ENCODE measurements around the gene CDC34.

CDC34 gene

DNA sequence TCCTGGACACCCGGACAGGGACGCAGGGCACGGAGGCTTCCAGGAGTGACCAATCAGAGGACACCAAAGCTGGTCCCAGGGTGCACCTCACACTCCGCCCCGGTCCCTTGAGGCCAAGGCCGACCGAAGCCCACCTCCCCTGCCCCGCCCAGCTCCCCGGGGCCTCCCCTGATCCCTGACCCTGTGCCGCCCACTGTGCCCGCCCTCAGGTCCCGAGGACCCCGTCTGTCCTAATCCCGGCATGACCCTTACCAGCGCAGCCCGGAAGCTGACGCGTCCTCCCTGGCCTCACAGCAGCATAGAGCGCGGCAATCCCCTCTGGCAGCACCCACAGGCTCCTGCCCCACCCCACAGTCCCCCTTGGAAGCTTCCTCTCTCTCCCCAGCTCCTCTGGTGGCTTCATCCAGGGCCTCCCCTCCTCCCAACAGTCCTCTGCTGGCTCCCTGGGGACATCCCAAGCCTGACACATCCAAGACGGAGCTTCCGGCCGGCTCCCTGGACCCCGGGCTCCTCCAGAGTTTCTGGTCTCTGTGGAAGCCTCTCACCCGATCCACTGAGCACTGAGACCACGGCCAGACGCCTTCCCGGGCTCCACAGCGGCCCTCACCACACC, 7.4 kb upstream of the CDC34 start:
- DNase-seq, result no peak

DNA sequence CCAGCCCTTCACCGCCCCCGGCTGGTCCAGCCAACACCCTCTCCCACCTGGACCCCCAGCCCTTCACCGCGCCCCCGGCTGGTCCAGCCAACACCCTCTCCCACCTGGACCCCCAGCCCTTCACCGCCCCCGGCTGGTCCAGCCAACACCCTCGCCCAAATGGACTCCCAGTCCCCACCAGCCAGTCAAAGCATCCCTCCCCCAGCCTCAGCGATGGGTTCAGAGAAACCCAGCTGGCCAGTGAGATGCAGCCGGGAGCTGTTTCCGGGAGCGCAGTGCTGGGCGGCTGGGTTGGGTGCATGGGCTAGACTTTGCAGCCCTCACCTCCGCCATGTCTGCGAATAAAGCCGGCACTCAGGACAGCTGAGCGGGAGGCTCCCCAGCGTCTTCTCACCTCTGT, 6.5 kb upstream of the CDC34 start:
- DNase-seq, result no peak

DNA sequence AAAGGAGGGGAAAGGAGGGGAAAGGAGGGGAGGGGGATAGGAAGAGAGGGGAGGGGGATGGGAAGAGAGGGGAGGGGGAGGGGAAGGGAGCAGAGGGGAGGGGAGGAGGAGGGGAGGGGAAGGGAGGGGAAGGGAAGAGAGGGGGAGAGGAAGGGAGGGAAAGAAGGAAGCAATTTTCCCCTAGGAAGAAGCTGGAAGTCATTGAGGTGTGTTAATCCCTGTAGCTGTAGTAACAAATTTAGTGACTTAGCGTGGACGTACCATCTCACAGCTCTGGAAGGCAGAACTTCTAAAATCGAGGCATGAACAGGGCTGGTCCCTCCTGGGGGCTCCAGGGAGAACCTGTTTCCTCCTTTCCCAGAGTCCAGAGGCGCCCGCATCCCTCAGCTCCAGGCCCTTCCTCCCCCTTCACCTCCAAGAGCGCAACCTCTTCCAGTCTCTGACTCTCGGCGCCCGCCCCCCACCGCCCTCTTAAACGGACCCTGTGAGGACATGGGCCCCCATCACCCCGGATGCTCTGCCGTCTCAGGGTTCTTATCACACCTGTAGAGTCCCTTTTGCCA, 5.6 kb upstream of the CDC34 start:
- no peak for DNase-seq

DNA sequence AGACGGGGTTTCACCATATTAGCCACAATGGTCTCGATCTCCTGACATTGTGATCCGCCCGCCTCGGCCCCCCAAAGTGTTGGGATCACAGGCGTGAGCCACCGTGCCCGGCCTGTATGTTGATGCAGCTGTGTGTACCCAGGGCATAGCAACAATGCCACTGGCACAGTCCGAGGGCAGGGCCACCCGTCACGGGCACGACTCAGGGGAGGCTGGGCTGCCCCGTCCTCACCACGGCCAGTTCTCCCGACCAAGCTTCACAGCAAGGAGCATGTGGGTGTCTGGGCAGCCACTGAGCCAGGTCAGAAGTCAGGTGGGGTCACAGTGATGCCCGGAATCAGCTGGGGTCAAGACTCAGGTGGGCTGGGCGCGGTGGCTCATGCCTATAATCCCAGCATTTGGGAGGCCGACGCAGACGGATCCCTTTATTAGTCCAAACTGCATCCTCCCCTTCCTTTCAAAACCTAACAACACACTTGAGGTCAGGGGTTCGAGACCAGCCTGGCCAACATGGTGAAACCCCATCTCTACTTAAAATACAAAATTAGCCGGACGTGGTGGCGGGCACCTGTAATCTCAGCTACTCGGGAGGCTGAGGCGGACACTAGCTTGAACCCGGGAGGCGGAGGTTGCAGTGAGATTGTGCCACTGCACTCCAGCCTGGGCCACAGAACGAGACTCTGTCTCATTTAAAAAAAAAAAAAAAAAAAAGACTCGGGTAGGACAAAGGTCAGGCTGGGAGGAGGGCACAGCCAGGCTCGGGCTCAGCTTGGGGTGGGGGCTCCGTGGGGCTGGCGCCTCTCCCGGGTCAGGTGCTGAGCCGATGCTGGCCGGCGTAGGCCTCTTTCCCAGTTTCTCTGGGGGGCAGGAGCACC, 1.2 kb upstream of the CDC34 start:
- no peak for DNase-seq

DNA sequence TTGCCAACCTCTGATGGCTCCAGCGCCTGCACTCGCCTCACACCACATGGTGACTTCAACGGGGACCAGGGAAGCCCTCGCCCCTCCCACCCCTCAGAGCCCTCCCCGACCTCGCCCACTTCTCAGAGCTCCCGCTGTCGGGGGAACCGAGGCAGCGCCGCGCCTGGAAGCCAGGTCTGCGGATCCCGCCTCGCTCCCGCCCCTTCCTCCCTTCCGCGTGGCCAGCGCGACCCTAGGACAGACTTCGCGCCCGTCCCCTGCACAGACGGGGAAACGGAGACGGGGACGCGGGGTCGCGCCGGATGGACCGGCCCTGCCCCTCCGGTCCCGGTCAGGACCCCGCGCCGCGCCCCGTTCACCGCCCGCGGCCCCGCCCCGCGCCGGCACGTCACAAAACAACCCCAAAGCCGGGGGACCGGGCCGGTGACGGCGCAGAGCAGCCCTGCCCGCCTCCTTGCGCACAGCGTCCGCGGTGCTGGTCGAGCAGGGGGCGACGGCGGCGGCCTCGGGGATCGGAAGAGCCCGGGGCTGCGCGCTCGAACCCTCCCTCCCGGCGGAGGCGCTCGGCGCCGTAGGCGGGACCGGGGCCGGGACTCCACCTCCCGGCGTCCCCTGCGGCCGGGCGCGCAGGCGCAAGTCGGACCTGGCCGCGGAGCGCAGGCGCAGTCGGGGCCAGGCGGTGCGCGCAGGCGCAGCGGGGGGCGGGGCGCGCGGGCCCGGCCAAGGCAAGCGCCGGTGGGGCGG, 379 bp upstream of the CDC34 start:
- DNase-seq, result peak; percentile 99

DNA sequence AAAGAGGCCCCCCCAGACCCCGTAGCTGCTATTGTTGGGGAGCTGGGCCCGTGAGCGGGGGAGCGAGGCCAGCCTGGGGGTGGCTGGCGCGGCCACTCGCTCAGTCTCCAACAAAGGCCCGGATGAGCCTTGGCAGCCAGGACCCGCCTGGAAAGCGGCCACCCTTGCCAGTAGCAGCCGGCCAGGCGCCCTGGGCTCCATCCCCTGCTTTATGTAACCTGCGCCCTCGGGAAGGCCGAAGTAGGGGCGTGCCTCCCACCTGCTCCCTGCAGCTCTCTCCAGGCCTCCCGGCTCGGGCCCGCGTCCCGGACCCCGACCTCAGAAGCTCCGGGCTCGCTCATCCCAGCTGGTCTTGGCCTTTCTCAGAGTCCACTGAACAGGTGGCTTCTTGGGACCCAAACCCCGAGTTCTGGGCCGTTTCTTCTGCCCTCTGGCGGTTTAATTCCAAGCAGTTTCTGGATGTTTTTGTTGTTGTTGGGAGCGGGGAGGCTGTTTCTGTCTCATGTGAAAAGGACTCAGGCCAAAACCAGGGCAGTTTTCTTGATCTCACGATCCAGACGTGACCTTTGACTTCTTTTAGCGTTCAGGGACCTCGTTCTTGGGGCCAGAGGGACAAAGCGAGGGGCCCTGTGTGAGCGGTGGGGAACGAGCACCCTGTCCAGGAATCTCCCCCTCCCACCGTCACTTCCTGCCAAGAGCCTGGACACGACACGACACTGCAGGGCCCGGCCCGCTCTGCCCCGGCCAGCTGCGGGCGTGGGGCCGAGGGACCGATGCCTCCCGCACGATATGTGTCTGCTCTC, 1.2 kb downstream of the CDC34 start:
- no peak for DNase-seq

DNA sequence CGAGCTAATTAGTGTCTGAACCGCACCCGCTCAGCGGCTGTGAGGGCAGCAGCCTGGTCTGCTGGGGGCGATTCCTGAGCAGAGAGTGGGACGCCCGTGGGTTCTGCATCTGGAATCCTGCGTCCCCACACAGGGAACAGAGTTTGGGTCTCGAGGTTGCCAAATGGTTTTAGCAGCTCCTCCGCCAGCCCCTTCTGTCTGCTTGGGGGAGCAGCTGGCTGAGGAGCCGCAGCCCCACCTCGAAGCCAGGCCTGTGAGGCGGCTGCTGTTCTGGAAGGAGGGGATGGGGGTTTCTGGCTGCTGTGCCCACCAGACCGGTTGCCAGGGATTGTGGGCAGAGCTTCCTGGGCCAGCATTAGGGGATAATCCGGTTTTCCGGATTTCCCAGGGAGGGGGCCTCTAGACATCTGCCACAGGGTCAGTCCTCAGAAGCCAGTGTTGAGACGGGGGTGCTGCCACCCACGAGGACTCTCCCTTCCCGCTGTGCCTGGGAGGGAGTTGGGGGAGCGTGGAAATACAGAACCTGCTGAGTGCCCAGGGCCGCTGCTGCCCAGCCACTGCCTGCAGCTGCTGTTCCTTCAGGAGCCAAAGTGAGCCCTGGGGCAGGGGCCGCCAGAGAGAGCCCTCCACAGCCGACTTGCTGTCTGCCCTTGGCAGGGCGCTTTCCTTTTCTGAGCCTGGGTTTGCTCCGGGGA, 2.0 kb downstream of the CDC34 start:
- no peak for DNase-seq

DNA sequence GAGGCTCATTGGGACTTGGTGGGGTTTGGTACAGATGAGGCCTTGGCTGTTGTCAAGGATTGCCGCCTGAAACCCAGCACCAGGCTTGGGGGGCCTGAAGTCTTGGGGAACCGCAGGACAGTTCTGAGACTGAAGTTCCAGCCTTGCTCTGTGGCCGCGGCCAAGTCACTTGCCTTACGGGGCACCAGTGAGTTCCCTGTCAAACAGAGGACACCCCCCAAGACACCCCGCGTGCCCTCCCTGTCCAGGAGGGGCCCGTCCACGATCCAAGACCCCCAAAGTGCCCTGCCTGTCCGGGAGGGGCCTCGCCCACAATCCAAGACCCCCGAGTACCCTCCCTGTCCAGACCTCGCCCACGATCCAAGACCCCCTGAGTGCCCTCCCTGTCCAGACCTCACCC, 2.5 kb downstream of the CDC34 start:
- DNase-seq, result no peak

DNA sequence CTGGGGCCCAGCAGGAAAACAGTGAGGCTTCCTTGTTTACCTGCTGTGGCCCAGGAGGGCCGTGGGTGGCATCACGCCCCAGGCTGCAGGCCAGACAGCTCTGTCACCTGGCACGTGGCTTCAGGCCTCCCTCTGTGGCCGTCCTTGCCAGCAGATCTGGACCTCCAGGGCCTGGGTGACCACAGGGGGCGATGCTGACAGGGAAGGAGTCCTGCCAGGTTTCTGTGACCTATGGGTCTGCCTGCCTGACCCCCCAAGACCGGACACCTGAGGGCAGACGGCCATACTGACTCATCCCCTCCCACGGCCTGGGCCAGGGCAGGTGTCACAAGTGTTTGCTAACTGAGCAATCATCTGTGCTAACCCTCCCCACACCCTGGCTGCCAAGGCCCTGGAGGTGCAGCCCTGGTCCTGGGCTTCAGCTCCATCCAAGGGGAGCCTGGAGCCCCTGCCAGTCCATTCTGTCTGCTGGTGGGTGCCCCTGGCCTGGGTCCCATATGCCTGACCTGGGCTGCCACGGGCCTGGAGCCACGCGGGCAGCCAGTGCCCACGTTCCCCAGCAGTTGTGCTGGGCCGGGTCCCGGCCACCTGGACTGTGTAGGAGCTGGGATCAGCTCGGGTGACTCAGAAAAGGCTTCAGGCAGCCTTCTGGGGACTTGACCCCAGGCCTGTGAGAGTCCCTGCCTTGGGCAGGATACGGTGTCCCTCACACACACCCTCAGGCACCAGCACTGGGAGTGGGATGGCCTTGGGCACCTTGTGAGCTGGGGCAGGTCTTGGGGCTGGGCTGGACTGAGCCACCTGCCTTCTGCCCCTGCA, 3.7 kb downstream of the CDC34 start:
- no peak for DNase-seq

DNA sequence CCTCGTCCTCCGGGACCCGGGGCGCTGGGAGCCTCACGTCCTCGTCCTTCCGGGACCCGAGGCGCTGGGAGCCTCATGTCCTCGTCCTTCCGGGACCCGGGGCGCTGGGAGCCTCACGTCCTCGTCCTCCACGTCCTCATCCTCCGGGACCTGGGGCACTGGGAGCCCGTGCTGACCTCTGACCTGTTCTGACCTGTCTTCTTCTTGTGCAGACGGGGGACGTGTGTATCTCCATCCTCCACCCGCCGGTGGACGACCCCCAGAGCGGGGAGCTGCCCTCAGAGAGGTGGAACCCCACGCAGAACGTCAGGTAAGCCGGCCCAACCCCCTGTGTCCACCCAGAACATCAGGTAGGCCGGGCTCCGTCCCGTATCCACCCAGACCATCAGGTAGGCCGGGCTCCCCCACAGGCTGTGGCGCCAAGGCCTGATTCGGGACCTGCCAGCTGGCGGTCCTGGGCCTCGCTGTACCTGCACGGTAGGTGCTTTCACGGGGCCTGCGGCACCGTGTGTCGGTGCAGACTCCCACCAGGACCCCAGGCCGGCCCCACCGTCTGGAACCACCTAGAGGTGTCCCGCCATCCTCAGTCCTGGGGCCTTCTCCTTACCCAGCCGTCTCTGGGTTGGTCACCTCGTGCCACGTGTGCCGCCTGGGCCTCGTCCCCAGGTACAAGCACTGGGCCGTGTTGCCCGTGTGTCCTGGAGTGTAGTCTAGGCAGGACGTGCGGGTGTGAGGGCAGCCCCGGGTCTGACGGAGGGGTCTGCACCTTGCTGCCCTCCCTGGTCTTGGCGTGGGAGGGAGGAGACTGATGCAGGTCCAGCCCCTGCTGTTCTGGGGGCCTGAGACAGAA, 4.7 kb downstream of the CDC34 start:
- DNase-seq, result no peak

DNA sequence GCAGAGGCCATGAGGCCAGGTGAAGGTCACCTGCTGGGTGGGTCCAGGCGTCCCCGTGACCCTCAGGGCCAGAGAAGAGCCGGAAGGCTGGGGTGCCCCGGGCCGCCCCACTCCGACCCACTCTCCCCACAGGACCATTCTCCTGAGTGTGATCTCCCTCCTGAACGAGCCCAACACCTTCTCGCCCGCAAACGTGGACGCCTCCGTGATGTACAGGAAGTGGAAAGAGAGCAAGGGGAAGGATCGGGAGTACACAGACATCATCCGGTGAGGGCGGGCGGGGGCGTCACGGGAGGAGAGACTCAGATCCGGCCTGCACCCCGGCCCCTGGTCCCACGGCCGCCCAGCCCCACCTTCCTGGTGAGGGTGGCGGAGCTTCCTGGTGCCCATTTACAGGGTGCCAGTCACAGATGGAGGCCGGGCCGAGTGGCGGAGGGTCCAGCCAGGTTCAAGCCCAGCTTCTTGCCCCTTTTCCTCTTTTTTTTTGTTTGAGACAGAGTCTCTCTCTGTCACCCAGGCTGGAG, 5.4 kb downstream of the CDC34 start:
- DNase-seq, result no peak

DNA sequence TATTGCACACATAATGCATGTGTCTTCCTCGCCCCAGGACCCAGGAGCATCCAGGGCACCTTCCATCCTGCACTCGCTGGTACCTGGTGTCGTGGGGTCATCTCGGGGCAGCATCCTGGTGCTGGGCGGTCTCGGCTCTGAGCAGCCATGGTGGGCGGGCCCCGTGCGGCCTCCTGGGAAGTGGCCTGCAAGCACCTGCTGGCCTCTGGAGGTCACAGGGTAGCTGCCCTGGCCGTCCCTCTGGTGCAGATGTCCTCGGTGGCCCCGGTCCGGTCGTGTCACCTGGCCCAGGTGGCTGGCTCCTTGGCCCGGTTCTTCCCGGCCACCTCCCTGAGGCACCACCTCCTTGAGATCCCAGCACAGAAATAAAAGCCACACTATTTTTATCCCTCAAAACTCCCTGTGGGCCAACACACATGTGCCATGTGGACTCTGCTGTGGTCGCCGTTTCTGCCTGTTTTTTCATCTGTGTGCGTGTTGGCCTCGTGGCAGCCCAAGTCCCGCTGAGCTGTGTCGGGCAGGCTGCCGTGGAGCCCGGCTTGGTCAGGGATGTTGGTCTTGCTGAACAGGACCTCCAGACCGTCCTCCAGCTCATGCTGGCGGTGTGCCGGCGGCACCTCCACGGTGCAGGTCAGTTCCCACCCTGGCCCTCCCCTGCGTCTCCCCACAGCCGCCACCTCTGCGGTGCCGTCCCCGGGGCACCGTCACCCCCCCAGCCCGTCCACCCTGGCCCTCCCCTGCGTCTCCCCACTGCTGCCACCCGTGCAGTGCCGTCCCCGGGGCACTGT, 7.3 kb downstream of the CDC34 start:
- DNase-seq, result no peak

DNA sequence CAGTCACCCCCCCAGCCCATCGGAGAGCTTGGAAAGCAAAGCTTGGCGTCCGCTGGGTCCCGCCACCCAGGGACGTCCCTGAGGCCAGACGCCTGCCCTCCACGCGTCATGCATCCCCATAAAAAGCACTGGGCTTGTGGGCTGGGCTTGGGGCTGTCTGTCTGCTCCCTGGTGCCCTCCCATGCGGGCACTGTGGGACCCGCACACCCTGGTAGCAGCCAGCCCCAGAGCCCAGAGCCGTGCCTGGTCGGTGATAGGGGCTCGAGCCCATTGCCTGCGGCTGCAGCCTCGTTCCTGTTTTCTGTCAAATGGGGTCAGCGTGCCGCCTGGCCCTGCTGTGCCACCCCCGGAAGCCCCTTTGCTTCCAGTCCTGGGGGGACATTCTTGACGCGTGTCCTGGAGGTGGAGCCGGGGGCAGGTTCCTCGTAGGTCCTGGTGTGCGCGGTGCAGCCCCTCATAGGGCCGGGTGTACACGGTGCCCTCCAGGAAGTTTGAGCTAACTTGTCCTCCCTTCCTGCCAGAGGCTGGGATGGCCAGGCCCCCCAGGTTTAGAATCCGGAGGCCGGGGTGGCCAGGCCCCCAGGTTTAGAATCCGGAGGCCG, 8.0 kb downstream of the CDC34 start:
- no peak for DNase-seq

DNA sequence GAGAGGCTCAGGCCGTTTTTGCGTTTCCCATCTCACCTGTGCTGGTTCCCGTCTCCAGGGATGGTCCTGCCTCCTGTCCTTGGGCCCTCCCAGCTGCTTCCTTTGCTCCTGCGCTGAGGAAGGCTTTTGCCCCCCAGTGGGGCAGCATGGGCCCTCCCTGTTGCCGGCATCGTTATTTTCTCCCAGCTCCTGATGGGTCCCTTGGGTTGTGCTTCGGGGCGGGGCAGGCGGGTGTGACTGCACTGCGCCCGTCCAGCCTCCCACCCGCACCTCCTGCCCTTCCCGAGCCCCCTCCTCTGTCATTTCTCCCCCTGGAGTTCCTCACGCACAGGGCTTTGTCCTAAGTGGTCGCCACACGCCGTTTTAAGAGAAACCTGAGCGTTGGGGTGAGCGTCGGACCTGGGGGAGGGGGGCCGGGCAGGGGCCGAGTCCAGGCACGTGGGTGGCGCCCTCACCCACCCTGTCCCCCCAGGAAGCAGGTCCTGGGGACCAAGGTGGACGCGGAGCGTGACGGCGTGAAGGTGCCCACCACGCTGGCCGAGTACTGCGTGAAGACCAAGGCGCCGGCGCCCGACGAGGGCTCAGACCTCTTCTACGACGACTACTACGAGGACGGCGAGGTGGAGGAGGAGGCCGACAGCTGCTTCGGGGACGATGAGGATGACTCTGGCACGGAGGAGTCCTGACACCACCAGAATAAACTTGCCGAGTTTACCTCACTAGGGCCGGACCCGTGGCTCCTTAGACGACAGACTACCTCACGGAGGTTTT, 9.5 kb downstream of the CDC34 start:
- DNase-seq, result no peak

DNA sequence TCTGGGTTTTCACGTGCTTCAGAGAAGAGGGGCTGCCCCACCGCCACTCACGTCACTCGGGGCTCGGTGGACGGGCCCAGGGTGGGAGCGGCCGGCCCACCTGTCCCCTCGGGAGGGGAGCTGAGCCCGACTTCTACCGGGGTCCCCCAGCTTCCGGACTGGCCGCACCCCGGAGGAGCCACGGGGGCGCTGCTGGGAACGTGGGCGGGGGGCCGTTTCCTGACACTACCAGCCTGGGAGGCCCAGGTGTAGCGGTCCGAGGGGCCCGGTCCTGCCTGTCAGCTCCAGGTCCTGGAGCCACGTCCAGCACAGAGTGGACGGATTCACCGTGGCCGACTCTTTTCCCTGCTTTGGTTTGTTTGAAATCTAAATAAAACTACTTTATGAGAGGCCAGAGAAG, 10.1 kb downstream of the CDC34 start:
- no peak for DNase-seq

DNA sequence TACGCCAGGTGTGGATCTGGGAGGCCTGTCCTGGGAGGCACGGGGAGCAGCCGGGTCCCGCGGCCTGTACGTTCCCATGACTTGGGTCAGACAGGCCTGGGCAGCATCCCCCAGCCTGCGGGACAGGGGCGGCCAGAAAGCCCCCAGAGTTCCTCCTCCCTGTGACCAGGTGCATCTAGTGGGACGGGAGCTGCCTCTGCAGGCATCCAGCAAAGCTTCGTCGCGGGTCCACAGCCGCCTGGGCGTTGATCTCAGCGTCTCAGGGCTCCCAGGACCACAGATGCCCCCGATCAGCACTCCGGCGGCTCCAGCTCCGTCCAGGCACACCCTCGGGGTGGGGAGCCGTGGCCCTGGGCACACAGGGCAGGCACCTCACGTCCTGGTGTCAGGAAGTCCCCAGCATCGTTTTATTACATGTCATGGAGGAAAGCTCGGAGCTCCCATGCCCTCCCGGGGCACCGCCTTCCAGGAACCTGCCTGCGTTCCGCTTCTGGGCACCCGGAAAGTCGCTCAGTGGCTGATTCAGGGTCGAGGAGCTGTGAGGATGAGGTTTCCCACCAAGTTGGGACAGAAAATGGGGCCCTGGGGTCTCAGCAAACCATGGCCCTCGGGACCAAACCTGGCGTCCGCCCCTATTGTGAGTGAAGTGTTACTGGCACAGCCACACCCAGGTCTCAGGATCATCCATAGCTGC, 10.8 kb downstream of the CDC34 start:
- no peak for DNase-seq

DNA sequence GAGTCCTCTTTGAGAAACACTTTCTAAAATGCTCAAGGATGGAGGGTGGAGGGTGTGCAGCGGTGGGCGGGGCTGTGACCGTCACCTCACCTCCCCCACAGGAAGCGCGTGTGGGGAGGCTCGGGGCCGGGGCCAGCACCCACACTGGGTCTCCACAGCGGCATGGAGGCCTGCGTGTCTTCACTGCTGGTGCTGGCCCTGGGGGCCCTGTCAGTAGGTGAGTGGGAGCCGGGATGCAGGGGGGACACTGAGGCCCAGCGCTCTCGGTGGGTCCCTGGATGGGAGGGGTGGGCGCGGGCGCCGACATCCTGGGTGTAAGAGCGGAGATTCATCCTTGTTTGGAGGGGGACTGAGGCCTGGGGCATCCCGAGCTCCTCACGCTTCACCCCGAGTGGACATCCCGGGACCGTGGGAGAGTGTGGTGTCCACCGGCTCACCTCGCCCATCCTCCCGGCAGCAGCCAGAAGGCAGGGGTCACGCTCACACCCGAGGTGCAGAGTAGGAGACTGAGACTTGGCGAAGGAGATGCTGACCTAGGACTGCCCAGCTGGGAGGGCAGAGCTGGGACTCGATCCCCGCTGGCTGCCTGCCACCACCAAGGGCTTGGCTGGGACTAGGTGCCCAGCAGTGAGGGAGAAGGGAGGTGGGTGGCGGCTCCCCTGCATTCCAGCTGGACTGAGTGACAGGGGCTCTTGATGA, 12.5 kb downstream of the CDC34 start, which contains the start of gene GZMM:
Gene GZMM, plus strand, starts transcription at position 144 of the 699 bp plus-strand sequence. Its CDS starts 19 bp downstream, at position 163.
- DNase-seq, result no peak
